Hematopoietic multipotent progenitor cell treated with erythropoietin and hydrocortisone succinate and interleukin-3 and kit ligand, for 6 days (in vitro differentiated cells): ENCODE data around the gene NUFIP1.
"Not testable (repeated sequence)": the region's sequence is repeated elsewhere in the genome, so short reads cannot be mapped to it uniquely, and the experiment has no call there.

Experiments used
- DNase-seq: peaks from one replicate; pipeline ENCODE4 v3.0.0-alpha.2; 2015

The NUFIP1 gene

DNA sequence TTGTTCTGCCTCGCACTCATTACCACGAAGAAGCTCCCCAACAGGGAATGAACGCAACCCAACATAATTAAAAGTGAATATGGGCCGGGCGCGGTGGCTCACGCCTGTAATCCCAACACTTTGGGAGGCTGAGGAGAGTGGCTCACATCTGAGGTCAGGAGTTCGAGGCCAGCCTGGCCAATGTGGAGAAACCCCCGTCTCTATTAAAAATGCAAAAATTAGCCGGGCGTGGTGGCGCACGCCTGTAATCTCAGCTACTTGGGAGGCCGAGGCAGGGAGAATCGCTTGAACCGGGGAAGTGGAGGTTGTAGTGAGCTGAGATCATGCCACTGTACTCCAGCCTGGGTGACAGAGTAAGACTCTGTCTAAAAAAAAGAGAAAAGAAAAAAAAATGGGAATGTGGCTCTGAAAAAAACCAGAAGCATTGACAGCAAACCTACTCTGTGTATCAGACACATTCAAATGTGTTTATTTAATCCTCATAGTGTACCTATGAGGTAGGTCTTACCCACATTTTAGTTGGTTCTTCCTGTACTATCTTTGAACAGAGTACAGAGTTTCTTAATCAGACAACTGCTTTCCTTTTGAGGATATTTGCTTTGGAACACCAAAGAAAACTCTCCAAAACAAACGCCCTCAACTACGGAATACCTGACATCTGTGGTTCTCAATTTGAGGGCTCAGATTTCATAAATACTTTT is 70.0 kb downstream of the NUFIP1 start:
- no peak for DNase-seq

GRCh38 chr13:44918326-44919103 is 70.8 kb downstream of the NUFIP1 start:
- peak; percentile 93 for DNase-seq

DNA sequence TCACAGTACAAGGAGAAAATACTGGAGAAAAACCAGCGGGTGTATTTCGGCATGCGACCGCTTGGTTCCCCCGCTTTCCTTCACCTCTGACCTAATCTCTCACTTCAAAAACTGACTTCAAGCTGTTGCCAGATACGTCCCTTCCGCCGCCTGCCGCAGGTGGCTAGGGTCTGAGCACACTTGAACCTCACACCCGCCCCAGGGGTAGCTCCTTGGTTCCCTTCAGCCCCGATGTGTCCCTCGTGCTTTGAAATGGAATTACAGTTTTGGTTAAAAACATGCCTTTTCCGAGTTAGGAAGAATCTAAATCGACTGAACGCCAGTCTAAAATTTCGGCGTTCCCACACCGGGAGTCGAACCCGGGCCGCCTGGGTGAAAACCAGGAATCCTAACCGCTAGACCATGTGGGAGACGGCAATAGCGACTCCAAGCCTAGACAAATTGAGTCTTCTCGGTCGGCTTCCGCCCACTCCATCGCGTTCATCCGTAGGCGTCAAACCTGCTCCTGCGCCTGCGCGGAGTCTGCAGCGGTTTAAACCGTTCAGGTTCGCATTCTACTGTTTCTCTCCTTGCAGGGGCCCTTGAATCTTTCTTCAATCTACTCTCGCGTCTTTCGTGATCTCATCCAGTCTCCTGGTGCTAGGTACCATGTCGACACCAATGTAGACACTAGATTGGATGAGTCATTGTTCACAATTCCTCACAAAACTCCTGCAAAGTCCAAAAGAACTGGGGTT is 71.5 kb downstream of the NUFIP1 start:
- peak; percentile 98 for DNase-seq

DNA sequence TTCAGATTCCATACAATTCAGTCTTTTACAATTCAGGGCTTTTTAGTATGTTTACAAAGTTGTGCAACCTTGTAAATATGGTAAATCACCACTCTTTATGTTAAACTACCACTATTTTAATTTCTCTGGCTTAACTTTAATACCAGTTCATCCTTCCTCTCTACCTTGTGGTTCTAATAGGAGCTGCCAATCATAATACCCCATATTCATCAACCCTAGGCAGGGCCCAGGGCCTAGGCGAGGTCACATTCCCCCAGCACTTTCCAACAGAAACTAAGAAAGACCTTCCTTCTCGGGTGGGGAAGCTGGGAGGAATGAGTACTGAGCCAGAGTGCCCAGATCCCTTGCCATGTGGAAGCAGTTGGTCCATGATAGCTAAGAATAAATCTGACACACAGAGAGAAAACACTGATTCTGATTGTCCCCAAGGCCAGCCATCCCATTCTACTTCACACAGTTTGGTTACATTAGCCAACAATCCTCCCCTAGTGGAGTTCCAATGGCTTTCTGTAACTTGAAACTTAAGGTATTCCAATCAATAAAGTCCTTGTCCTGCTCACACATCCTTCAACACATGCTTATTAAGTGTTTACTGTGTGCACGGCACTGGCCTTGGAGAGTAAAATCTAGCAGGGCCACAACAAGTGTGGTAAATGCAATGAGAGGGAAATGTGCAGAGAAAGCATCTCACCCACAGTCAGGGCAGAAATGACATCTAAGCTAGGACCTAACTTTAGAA is 76.8 kb downstream of the NUFIP1 start:
- DNase-seq, result no peak

- DNase-seq, result no peak
These were observed 80.6 kb downstream of the NUFIP1 start for GRCh38 chr13:44908712-44909111.

GRCh38 chr13:44908266-44908665 is 81.0 kb downstream of the NUFIP1 start:
- DNase-seq, result no peak

- DNase-seq, result no peak
These were observed 82.6 kb downstream of the NUFIP1 start for GRCh38 chr13:44906713-44907112.

- no peak for DNase-seq
These were observed 83.0 kb downstream of the NUFIP1 start for GRCh38 chr13:44906230-44906629.

DNA sequence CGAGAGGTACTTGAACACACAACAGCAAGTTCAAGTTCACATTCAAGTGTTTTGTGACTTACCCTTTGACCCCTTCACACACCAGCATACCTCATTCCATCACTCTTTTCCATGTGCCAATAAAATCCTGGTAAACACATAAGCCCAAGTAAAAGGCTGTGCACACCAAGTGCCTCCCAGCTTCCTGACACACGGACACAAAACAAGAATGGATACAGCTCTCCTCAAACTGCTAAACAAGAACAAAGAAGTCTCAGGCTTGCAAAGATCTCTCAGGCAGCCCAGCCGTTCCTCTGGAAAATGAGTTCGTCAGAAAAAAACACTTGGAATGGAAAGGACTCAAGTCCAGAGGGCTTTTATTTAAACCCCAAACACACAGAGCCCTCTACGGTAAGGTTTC is 83.7 kb downstream of the NUFIP1 start:
- no peak for DNase-seq

- no peak for DNase-seq
These were observed 84.3 kb downstream of the NUFIP1 start for GRCh38 chr13:44904967-44905366.

GRCh38 chr13:44903574-44903985 is 85.7 kb downstream of the NUFIP1 start:
- no peak for DNase-seq

DNA sequence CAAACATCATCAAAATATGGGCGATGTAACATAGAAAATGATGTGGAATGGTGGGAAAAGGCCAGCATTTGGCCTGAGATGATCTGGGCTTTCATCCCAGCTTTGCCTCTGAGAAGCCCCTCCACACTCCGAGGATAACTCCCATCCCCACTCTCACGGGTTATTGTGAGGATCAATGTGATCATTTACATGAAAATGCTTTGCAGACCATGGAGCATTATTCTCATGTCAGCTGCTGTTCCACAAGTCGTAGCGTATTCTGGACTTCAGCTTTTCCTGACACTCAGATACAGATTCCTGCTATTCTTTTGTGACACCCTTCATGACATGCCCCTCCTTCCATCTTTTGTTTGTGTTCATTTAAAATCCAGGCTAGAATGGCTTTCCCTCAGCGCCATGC is 86.5 kb downstream of the NUFIP1 start:
- no peak for DNase-seq

DNA sequence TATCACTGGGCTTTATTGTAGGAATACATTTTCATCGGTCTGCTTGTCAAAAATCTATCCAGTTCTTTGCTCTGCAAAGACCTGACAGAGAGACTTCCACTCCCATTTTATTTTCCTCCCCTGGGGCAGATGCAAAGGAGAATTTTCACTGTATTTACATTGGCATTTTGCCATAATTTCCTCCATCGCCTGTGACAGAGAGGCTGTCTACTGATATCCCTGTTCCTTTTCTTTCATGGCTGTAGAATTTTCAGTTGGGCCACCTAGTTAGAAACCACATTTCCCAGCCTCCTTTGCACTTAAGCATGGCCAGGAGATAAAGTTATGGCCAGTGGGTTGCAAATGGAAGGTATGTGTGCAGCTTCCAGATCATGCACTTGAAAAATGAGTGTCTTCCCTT is 89.3 kb downstream of the NUFIP1 start:
- no peak for DNase-seq

- not testable (repeated sequence) for DNase-seq
These were observed 91.0 kb downstream of the NUFIP1 start for GRCh38 chr13:44898308-44898707.

GRCh38 chr13:44895953-44896335 is 93.3 kb downstream of the NUFIP1 start:
- DNase-seq, result no peak

DNA sequence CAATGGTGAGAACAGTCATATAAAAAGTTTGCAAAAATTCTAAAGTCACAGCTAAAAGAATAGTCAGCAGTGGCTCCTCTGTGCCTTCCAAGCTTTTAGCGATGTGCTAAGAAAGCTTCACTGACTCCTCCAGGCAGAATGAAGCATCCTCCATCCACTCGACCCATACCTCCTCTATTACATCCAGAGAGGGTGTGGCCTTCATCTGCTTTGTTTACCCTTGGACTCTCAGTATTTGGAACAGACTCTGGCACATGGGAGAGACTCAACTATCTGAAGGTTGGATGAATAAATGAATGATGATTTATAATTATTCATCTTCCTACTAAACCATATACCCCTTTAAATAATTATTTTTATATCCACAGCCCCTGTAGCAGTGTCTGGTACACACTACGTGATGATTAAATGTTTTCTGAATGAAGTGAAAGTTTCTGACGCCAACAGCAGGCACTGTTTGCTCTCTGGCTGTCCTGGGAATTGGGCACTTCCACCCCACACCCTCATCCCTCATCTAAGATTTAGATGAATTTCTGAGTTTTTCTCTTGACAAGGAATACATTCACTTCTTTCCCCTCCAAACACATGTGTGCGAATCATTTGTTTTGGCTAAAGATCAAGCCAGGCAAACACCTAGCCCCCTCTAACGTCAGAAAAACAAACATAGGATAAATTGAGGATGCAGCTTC is 93.9 kb downstream of the NUFIP1 start:
- DNase-seq, result no peak

- no peak for DNase-seq
These were observed 95.1 kb downstream of the NUFIP1 start for GRCh38 chr13:44894001-44894770.
